Measurements from ENCODE around the gene ELANE. TPM values are rescaled to one million over a fixed set of nuclear protein-coding genes. Genes with fewer than 3 reads are reported as not detected.
A peak's percentile ranks its signal among the peaks of the same experiment; 100 is the strongest.
"Not testable (repeated sequence)": the region's sequence is repeated elsewhere in the genome, so short reads cannot be mapped to it uniquely, and the experiment has no call there.

ELANE gene
- total RNA-seq, 1 donor from 2014 or later, result not detected

- no peak for DNase-seq (ENCODE audit: low read depth)
- no peak overlapping the region for H3K4me3 ChIP-seq (ENCODE audit: low read depth, low read length)
- no peak for TF ChIP-seq CTCF (conservative IDR thresholded peaks at IDR 0.05; ENCODE audit: low read depth, low read length)
Observed at GRCh38 chr19:835210-835810, 16.8 kb upstream of the ELANE start.

DNA sequence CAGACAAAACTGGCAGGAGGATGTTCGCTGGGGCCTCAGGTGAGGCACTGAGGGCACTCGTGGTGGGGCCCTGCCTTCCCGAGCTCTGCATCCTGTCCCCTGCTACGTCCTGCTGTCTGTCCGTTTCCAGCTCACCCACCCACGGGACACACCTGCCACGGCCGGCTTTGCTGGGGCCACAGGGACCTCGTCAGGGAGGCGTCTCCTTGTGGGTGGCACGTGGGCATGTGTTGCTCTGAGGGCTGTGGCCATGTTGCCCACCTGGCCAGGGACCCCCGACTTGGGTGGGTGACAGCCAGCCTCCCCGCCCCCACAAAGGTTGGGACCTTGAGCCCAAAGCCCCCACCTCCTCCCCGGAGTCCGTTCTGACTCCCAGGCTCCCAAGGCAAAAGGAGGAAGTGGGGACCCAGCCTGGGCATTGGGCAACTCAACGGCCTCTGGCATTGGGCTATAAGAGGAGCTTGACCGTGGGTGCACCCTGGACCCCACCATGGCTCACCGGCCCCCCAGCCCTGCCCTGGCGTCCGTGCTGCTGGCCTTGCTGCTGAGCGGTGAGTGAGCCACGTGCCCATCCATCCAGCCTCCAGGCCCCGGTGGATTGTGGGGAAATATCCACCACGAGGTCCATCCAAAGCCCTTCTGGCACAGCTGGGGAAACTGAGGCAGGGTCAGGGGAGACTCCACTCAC lies 11.4 kb upstream of the ELANE start, which contains the start of gene PRTN3:
PRTN3 (plus strand) TSS at position 481 of the 688 bp plus-strand sequence; CDS start at position 491, 10 bp downstream.
- no peak for DNase-seq (ENCODE audit: low read depth)
- TF ChIP-seq CTCF (conservative IDR thresholded peaks at IDR 0.05; ENCODE audit: low read depth, low read length), result no peak
- H3K4me3 ChIP-seq (ENCODE audit: low read depth, low read length), result no peak within 1 kb of the TSS

DNA sequence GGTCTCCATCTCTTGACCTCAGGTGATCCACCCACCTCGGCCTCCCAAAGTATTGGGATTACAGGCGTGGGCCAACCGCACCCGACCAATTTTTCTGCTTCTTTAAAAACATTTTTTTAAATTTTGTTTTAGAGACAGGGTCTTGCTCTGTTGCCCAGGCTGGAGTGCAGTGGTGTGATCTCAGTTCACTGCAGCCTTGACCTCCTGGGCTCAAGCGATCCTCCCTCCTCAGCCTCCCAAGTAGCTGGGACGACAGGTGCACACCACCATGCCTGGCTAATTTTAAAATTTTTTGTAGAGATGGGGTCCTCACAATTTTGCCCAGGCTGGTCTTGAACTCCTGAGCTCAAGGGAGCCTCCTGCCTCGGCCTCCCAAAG lies 9.3 kb upstream of the ELANE start:
- not testable (repeated sequence) for DNase-seq (ENCODE audit: low read depth); H3K4me3 ChIP-seq (ENCODE audit: low read depth, low read length)

- H3K4me3 ChIP-seq (ENCODE audit: low read depth, low read length), result peak overlapping the region; percentile 11
- TF ChIP-seq CTCF (conservative IDR thresholded peaks at IDR 0.05; ENCODE audit: low read depth, low read length), result no peak
- DNase-seq (ENCODE audit: low read depth), result no peak
Observed at GRCh38 chr19:843180-843835, 8.8 kb upstream of the ELANE start.

DNA sequence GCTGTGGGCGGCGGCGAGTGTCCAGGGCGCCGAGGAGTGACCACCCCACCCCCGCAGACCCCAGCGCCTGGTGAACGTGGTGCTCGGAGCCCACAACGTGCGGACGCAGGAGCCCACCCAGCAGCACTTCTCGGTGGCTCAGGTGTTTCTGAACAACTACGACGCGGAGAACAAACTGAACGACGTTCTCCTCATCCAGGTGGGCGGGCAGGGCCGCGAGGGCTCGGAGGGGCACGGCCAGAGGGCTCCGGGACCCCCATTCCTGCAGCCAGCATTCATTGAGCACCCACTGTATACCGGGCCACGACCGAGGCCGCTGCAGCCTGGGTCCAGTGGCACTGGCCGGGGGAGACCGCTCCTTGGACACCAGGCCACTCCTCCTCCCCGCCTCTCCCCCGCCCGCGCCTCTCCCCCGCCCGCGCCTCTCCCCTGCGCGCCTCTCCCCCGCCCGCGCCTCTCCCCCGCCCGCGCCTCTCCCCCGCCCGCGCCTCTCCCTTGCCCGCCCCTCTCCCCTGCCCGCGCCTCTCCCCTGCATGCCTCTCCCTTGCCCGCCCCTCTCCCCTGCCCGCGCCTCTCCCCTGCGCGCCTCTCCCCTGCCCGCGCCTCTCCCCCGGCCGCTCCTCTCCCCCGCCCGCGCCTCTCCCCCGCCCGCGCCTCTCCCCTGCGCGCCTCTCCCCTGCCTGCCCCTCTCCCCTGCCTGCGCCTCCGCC lies 8.1 kb upstream of the ELANE start:
- TF ChIP-seq CTCF (conservative IDR thresholded peaks at IDR 0.05; ENCODE audit: low read depth, low read length), result no peak
- no peak for DNase-seq (ENCODE audit: low read depth)
- H3K4me3 ChIP-seq (ENCODE audit: low read depth, low read length), result peak overlapping the region; percentile 11

DNA sequence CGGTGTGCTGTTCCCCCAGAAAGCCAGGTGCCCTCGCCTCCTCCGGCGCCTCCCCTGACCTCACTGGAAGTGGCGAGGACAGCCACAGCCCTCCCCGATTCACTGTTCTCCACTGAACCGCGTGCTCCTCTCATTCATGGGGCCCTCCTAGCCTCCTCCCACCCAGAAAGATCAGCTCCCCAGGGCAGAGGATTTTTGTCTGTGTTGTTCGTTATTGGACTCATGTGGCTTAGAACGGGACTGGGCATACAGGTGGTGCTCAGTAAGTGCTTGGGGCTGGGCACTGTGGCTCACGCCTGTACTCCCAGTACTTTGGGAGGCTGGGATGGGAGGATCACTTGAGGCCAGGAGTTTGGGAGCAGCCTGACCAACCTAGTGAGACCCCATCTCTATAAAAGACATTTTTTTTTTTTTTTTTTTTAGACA lies 7.5 kb upstream of the ELANE start:
- no peak for DNase-seq (ENCODE audit: low read depth)
- no peak for TF ChIP-seq CTCF (conservative IDR thresholded peaks at IDR 0.05; ENCODE audit: low read depth, low read length)
- no peak overlapping the region for H3K4me3 ChIP-seq (ENCODE audit: low read depth, low read length)

Data from epithelial cell of proximal tubule (primary cell).